Fibroblast of skin of left quadriceps (primary cell): Measurements from ENCODE around the gene TTC28.

Source experiments
- DNase-seq, 2 experiments: peaks; one replicate each; pipeline ENCODE4 v3.0.0-alpha.2; 2013; ENCODE audit warnings: low read depth in 2 of 2

TTC28 gene

GRCh38 chr22:28051787-28052356 is 627.8 kb downstream of the TTC28 start:
- peak in 1 of 2 experiments; percentile 39 for DNase-seq

- DNase-seq = no peak
These were observed 628.4 kb downstream of the TTC28 start for GRCh38 chr22:28051091-28051786.

- DNase-seq = no peak
These were observed 631.1 kb downstream of the TTC28 start for GRCh38 chr22:28048529-28048928.

- no peak for DNase-seq
These were observed 631.9 kb downstream of the TTC28 start for GRCh38 chr22:28047740-28048139.

GRCh38 chr22:28046100-28046499 is 633.5 kb downstream of the TTC28 start:
- no peak for DNase-seq

GRCh38 chr22:28044546-28045173 is 635.0 kb downstream of the TTC28 start:
- no peak for DNase-seq

- peak; percentile 5 to 8 for DNase-seq
These were observed 636.4 kb downstream of the TTC28 start for GRCh38 chr22:28043266-28043665.

GRCh38 chr22:28034760-28035401 is 644.8 kb downstream of the TTC28 start:
- peak; percentile 54 to 56 for DNase-seq

GRCh38 chr22:28034145-28034759 is 645.4 kb downstream of the TTC28 start:
- no peak for DNase-seq

- DNase-seq = no peak
These were observed 646.8 kb downstream of the TTC28 start for GRCh38 chr22:28032861-28033260.

GRCh38 chr22:28031383-28031922 is 648.2 kb downstream of the TTC28 start:
- DNase-seq = no peak

- DNase-seq = no peak
These were observed 649.2 kb downstream of the TTC28 start for GRCh38 chr22:28030473-28030872.

GRCh38 chr22:28029956-28030355 is 649.7 kb downstream of the TTC28 start:
- no peak for DNase-seq

GRCh38 chr22:28029201-28029948 is 650.3 kb downstream of the TTC28 start:
- DNase-seq = no peak

GRCh38 chr22:28027453-28028448 is 651.9 kb downstream of the TTC28 start:
- DNase-seq = no peak

GRCh38 chr22:28025866-28026575 is 653.6 kb downstream of the TTC28 start:
- no peak for DNase-seq

- no peak for DNase-seq
These were observed 654.3 kb downstream of the TTC28 start for GRCh38 chr22:28025333-28025732.

- no peak for DNase-seq
These were observed 655.2 kb downstream of the TTC28 start for GRCh38 chr22:28024422-28024888.

- DNase-seq = no peak
These were observed 655.9 kb downstream of the TTC28 start for GRCh38 chr22:28023774-28024173.
